Endothelial cell of umbilical vein (primary cell): ENCODE data around the gene FRS3. TPM values are rescaled to one million over a fixed set of nuclear protein-coding genes. Genes with fewer than 3 reads are reported as not detected.
A peak's percentile ranks its signal among the peaks of the same experiment; 100 is the strongest.

Experiments
- BruUV-seq: library from RNA; stranded (reverse); fragments of 400-500 nt; replicated peaks from 2 replicates; lab custom pipeline; 2021; lab: Mats Ljungman, UMichigan
- CTCF ChIA-PET: fragments of 300-600, 350-600 bp; sonication (Branson Sonifier 250); formaldehyde crosslinking; loops from one replicate; lab custom pipeline; 2021; ENCODE audit warnings: antibody characterized with exemption, inconsistent platforms; lab: Charles Lee
- POLR2A ChIA-PET: fragments of 300-600, 350-600 bp; sonication (Branson Sonifier 250); formaldehyde crosslinking; loops from one replicate; lab custom pipeline; 2021; ENCODE audit warnings: antibody characterized with exemption, inconsistent platforms; lab: Charles Lee
- DNase-seq: peaks from one replicate; pipeline ENCODE4 v3.0.0-alpha.2; 2011; ENCODE audit warnings: low read depth, low spot score
- FAIRE-seq: peaks from 2 replicates; lab custom pipeline; 2011; peaks lifted over from hg19 to GRCh38; lab: Jason Lieb, UNC
- H2AFZ ChIP-seq: 2 replicates; pipeline ENCODE4 v1.6.0; 2012; ENCODE audit warnings: low read depth, low read length, control low read depth, inconsistent platforms
- H3K27ac ChIP-seq: 2 replicates; pipeline ENCODE4 v1.5.1; 2011; ENCODE audit warnings: low read depth, mild to moderate bottlenecking, control low read depth, low read length, moderate library complexity; ENCODE audit not compliant: insufficient read depth
- H3K27me3 ChIP-seq, 2 experiments: 2 replicates each; pipeline versions ENCODE4 v1.6.0 to v1.6.1; 2011; ENCODE audit warnings: low read length in 2 of 2, mixed read lengths in 1 of 2; ENCODE audit not compliant: control insufficient read depth in 2 of 2, insufficient read depth in 2 of 2
- H3K36me3 ChIP-seq, 2 experiments: 2 replicates in 1 of 2; 3 replicates in 1 of 2; pipeline ENCODE4 v1.5.1; 2011; ENCODE audit warnings: low read length in 2 of 2, mild to moderate bottlenecking in 1 of 2, moderate library complexity in 1 of 2; ENCODE audit not compliant: control insufficient read depth in 2 of 2, insufficient read depth in 2 of 2; ENCODE audit errors: extremely low read depth in 1 of 2
- H3K4me1 ChIP-seq: 3 replicates; pipeline ENCODE4 v1.5.1; 2011; ENCODE audit warnings: mild to moderate bottlenecking, low read length; ENCODE audit not compliant: control insufficient read depth, insufficient read depth; ENCODE audit errors: extremely low read depth
- H3K4me2 ChIP-seq: 2 replicates; pipeline ENCODE4 v1.6.1; 2011; ENCODE audit warnings: low read length, control low read depth, mixed read lengths; ENCODE audit not compliant: insufficient read depth
- H3K4me3 ChIP-seq, 3 experiments: fragments of 200-600 bp in 1 of 3; sonication (generic), shearing (Covaris generic) in 1 of 3; replicated peaks in 1 of 3; 2 replicates each; pipeline ENCODE4 v1.5.1; 2011 to 2016; ENCODE audit warnings: control low read depth in 3 of 3, low read length in 3 of 3, mild to moderate bottlenecking in 2 of 3, inconsistent platforms in 1 of 3, low read depth in 1 of 3, moderate library complexity in 1 of 3; ENCODE audit not compliant: insufficient read depth in 1 of 3
- H3K79me2 ChIP-seq: 2 replicates; pipeline ENCODE4 v1.6.0; 2012; ENCODE audit warnings: low read length, inconsistent platforms; ENCODE audit not compliant: control insufficient read depth, insufficient read depth
- H3K9ac ChIP-seq: replicated peaks from 2 replicates; pipeline ENCODE3; 2011; ENCODE audit warnings: low read length, control low read depth; ENCODE audit not compliant: insufficient read depth; ENCODE audit errors: extremely low read depth
- H3K9me1 ChIP-seq: replicated peaks from 3 replicates; pipeline ENCODE4 v1.6.0; 2011; ENCODE audit warnings: mild to moderate bottlenecking, low read length; ENCODE audit not compliant: control insufficient read depth, insufficient read depth; ENCODE audit errors: extremely low read depth
- H3K9me3 ChIP-seq: replicated peaks from 2 replicates; pipeline ENCODE4 v1.5.1; 2012; ENCODE audit warnings: low read length, inconsistent platforms; ENCODE audit not compliant: control insufficient read depth, insufficient read depth
- H4K20me1 ChIP-seq: replicated peaks from 2 replicates; pipeline ENCODE3; 2011; ENCODE audit warnings: mild to moderate bottlenecking, low read length; ENCODE audit not compliant: control insufficient read depth, insufficient read depth; ENCODE audit errors: extremely low read depth
- CTCF ChIP-seq, 2 donors: IDR thresholded peaks; 1 replicate in 1 of 2; 2 replicates in 1 of 2; pipeline ENCODE4 v1.5.1; 2011; ENCODE audit warnings: low read length in 2 of 2, mild to moderate bottlenecking in 2 of 2, moderate library complexity in 2 of 2, control low read depth in 1 of 2, inconsistent platforms in 1 of 2, low read depth in 1 of 2; ENCODE audit not compliant: insufficient read depth in 1 of 2; ENCODE audit errors: extremely low read depth in 1 of 2
- EZH2 ChIP-seq: IDR thresholded peaks from 2 replicates; pipeline ENCODE4 v1.6.1; 2012; ENCODE audit warnings: borderline replicate concordance, low read depth, mild to moderate bottlenecking, moderate library complexity, low read length, inconsistent platforms; ENCODE audit not compliant: severe bottlenecking
- FOS ChIP-seq: IDR thresholded peaks from 2 replicates; pipeline ENCODE4 v1.6.1; 2011; ENCODE audit warnings: mild to moderate bottlenecking, low read length, moderate library complexity, borderline replicate concordance; ENCODE audit not compliant: insufficient read depth
- GATA2 ChIP-seq: IDR thresholded peaks from 2 replicates; pipeline ENCODE4 v1.7.0; 2011; ENCODE audit warnings: low read depth, mild to moderate bottlenecking, moderate library complexity, mixed read lengths, low read length; ENCODE audit not compliant: insufficient read length, insufficient read depth
- JUN ChIP-seq: IDR thresholded peaks from 2 replicates; pipeline ENCODE4 v1.6.1; 2011; ENCODE audit warnings: borderline replicate concordance, low read depth; ENCODE audit not compliant: insufficient read length, insufficient read depth
- MAX ChIP-seq: IDR thresholded peaks from 2 replicates; pipeline ENCODE4 v1.6.1; 2011; ENCODE audit not compliant: insufficient read depth, insufficient read length
- MYC ChIP-seq: IDR thresholded peaks from one replicate; pipeline ENCODE4 v1.6.1; 2011; ENCODE audit warnings: mild to moderate bottlenecking, low read depth, low read length
- POLR2A ChIP-seq: IDR thresholded peaks from 2 replicates; pipeline ENCODE4 v1.6.1; 2012; ENCODE audit warnings: low read depth, mild to moderate bottlenecking, control low read depth, low read length
- POLR2AphosphoS5 ChIP-seq: IDR thresholded peaks from 2 replicates; pipeline ENCODE4 v1.6.1; 2012; ENCODE audit warnings: low read depth, mild to moderate bottlenecking, control low read depth, low read length, moderate library complexity; ENCODE audit not compliant: insufficient read depth
- dilution Hi-C: fragments of 300-500 bp; cut with MboI; formaldehyde crosslinking; loops from one replicate; pipeline ENCODE4 v1.15.0; 2019; ENCODE audit warnings: low sequenced_read_pairs; ENCODE audit not compliant: extremely low pct_ligation_motif_present
- intact Hi-C: fragments of 100-400 bp; cut with micrococcal nuclease; formaldehyde crosslinking; loops from one replicate; pipeline ENCODE4 v1.10.0; 2022
- polyA plus RNA-seq, 4 experiments: library from polyadenylated mRNA; depleted of rRNA in 3 of 4; stranded (reverse) in 3 of 4; unstranded in 1 of 4; fragments of >200 nt; gene quantifications; 2 replicates each; pipeline versions ENCODE4 v1.2.1 to v1.2.3, GENCODE V29; 2011 to 2012; ENCODE audit warnings: missing spikeins in 1 of 4
- total RNA-seq: library from RNA; stranded (reverse); gene quantifications from 2 replicates; pipeline ENCODE4 v1.2.3, GENCODE V29; 2021

FRS3 gene
- total and polyA plus RNA-seq, 2 donors (not counting 3 experiments of a cell fraction or from before 2014, with no cell fraction given) = 5.2 to 5.3 TPM

DNA sequence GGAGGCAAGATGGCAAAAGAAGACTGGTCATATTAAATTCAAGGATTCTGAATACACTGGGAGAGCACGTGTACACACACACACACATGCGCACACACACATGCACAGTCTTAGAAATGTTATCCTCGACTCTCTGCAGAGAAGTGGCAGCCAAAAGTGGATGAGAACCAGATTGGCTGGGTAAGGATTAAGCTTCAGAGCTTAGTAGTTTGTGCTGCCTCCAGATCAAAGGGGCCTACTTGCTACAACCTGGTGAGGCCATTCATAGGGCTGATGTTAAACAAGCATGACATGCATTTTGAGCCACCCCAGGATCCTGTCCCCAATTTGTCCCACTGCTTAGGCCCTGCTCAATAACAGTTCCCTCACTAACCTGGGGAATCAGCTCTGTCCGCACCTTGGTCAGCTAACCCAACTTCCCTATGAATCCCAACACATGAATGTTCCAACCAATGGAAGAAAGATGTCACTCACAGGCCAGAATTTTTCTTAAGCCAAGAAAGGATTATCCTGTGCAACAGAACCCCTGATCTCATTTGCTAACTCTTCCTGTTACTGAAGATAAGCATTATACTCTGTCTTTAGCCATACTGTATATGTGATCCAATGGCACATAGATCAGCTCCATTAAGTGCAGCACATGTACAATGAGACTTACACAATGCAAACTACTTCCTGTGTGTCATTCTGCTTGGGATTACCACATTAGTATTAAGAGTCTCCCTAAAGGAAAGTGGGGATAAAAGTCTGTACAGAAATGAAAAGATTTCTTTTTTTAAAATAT lies 38.8 kb upstream of the FRS3 start:
- H3K27ac ChIP-seq = no peak overlapping the region
- peaks cover 3% of the 10 kb centered on the region for H3K4me1 ChIP-seq
- H3K79me2 ChIP-seq = no peaks in the 10 kb centered on the region
- no peaks in the 10 kb centered on the region for H3K36me3 ChIP-seq
- no peak overlapping the region for H3K4me3 ChIP-seq
- FAIRE-seq (no peak), DNase-seq (peak; percentile 21)
- no peaks in the 10 kb centered on the region for H4K20me1 ChIP-seq
- no peak overlapping the region for H3K4me2 ChIP-seq
- no peaks in the 10 kb centered on the region for H3K27me3 ChIP-seq
- H3K9me1 ChIP-seq = no peaks in the 10 kb centered on the region
- no TSS peak for BruUV-seq
- no peak overlapping the region for H3K9ac ChIP-seq
- TF ChIP-seq EZH2 (no peak), MYC (no peak), JUN (peak; percentile 9), POLR2A (no peak), FOS (peak; percentile 22), GATA2 (no peak), MAX (no peak), CTCF (IDR thresholded peaks at IDR 0.05; ENCODE audit: extremely low read depth in 1 of 2, insufficient read depth in 1 of 2, low read depth in 1 of 2, low read length in 2 of 2) (no peak), POLR2AphosphoS5 (no peak)
- intact Hi-C loops = no loop called here
- ChIA-PET CTCF (interaction anchor here (1.1 to 2.0 kb wide), 3 partner anchors 10 to 210 kb away, joined by 4 to 6 read pairs (median 4); no protein-coding TSS in a partner anchor), POLR2A (no interaction called here)
- H2AFZ ChIP-seq = no peak overlapping the region
- dilution Hi-C loops = no loop called here
- H3K9me3 ChIP-seq = no peaks in the 10 kb centered on the region
